HG03175 (cell line): Measurements from ENCODE around the gene RXYLT1.

Source experiments
- ATAC-seq: cut with Tn5 transposase; IDR thresholded peaks from one replicate; pipeline ENCODE4 v1.9.1; 2021; ENCODE audit warnings: mild to moderate bottlenecking, moderate library complexity; ENCODE audit not compliant: unreplicated experiment

The RXYLT1 gene

DNA sequence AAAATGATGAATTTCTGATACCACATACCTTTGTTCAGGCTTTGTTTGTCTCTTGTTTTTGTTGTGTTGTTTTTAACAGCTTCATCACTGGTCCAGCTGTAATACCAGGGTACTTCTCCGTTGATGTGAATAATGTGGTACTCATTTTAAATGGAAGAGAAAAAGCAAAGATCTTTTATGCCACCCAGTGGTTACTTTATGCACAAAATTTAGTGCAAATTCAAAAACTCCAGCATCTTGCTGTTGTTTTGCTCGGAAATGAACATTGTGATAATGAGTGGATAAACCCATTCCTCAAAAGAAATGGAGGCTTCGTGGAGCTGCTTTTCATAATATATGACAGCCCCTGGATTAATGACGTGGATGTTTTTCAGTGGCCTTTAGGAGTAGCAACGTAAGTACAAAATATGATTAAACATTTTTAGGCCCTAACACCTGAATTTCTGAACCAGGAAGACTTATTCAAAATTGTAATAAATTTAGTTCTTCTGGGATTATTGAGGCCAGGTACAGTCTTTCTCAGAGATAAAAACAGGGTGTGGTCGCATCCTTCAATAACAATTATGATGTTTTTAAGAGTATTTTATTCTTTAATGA, 22.4 kb downstream of the RXYLT1 start:
- no peak for ATAC-seq

DNA sequence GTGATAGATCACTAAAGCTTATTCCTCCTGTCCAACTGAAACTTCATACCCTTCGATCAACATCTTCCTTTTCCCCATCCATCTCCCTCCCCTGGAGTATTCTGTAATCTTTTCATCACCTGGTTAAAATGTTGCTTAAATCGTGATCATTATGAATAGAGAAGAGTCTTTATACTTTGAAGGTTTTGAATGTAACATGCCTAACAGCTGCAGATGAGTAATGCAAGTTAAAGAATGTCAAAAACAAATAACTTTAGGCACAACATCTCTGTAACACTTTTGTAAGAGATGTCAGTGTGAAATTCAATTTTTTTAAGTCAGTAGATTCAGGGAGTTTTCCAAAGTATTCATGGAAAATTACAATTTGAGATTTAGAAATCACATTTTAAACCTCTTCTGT, 25.0 kb downstream of the RXYLT1 start:
- ATAC-seq = no peak

DNA sequence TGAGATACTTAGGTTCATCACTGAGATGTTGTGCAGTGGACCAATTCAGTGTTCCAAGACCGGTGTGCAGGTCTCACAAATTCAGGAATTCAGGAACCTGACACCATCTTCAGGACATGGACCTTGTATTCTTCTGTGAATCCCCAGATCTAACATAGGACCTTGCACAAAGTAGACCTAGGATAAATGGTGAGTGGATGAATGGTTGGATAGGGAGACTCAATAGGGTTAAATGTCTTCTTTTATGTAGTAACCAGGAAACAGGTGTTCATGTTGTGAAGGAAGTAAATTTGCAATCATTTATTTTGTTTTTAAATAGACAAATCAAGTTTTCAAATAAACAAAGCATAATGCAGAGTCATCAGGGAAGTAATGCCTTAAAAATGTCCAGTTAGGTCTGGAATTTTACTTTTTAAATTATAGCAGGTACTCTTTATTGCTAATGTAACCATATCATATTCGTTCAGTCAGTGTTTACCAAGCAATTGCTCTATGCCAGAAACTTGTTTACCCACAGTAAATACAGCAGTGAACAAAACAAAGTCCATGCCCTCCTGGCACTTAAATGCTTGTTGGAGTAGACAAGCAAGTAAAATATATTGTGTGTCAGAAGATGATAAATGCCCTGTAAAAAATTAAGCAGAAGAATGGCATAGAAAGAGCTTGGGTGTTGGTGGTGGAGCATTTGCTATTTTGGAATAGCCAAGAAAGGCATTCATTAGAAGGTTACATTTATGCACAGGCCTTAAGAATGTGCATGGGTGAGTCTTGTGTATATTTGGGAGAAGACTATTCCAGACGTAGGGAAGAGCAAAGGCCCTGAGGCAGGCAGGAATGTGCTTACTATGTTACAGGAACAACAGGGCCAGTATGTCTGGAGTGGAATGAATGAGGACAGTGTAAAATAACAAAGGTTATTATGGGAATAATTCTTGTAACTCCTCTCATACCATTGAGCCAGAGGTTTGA, 26.3 kb downstream of the RXYLT1 start:
- no peak for ATAC-seq

DNA sequence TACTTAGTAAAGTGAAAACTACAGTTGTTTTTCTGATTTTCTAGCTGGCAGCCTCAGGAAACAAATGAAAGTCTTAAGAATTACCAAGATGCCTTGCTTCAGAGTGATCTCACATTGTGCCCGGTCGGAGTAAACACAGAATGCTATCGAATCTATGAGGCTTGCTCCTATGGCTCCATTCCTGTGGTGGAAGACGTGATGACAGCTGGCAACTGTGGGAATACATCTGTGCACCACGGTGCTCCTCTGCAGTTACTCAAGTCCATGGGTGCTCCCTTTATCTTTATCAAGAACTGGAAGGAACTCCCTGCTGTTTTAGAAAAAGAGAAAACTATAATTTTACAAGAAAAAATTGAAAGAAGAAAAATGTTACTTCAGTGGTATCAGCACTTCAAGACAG, 28.9 kb downstream of the RXYLT1 start:
- no peak for ATAC-seq

- ATAC-seq = no peak
Measured at GRCh38 chr12:63809566-63809965, 29.9 kb downstream of the RXYLT1 start.

GRCh38 chr12:63811334-63811733, 31.6 kb downstream of the RXYLT1 start:
- no peak for ATAC-seq

- ATAC-seq = no peak
Measured at GRCh38 chr12:63811755-63812154, 32.0 kb downstream of the RXYLT1 start.

DNA sequence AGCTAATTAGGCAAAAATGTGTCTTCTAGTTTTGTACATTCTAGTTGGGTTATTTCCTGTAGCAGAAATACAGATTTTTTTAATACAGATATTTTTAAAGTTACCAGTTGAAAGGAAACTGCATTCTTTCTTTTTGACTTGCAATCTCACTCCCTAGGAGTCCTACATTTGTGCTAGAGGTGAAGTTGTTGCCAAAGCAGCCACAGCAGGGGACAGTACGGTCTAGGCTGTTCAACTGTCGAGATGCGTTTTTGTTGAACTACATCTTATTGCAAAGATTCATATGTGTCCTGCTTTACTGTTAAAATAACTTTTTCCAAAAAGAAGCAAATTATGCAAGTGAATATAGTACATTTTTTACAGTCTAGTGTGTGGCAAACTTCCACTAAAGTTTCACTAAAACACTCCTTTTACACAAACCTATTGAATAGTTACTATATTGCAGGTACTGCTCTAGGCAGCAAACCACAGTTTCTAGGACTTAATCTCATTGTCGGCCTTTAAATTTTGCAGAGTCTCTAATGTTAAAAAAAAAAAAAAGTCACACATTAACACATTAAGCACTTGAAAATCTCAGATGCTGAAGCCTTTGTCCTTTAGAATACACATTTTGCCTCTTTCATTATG, 34.5 kb downstream of the RXYLT1 start:
- ATAC-seq = peak; percentile 37

DNA sequence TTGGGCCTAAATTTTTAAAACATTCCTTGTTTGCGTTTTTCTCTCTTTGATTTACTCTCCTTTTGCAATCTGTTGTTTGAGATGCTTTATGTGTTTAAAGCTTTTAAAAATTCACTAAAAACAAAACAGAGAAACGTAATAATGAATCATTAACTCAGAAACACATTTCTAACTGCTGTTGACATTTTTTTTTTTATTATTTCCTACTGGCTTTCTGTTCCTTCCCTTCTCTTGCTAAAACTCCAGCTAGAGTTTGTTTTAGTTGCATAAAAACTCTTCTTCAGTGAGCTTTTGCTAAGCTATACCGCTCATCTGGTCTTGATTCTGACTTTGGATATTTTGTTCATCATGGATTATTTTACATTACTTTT, 35.8 kb downstream of the RXYLT1 start:
- ATAC-seq = no peak

DNA sequence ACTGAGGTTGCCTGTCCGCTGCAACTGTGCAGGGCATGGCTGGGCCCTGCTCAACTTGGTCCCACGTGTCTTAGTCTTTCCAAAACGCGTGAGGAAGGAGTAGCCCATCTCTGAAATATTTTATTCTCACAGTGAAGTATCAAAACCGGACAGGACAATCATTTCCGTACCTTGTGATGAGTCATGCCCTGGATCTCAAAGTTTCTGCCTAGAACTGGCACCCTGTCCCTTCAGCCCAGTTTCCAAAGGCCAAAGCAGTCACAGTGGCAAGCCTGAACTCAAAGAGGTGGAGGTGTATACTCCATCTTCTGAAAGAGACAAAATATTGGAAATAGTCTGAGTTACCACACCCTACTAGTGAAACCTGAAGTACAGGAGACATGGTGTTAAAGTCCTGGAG, 36.3 kb downstream of the RXYLT1 start:
- no peak for ATAC-seq

- no peak for ATAC-seq
Measured at GRCh38 chr12:63820427-63820826, 40.7 kb downstream of the RXYLT1 start.

- peak; percentile 54 for ATAC-seq
Measured at GRCh38 chr12:63821781-63822251, 42.1 kb downstream of the RXYLT1 start.

GRCh38 chr12:63822352-63822751, 42.6 kb downstream of the RXYLT1 start:
- no peak for ATAC-seq

- no peak for ATAC-seq
Measured at GRCh38 chr12:63823040-63823439, 43.3 kb downstream of the RXYLT1 start.

- ATAC-seq = peak; percentile 82
Measured at GRCh38 chr12:63826006-63826585, 46.4 kb downstream of the RXYLT1 start.

GRCh38 chr12:63828867-63829266, 49.2 kb downstream of the RXYLT1 start:
- ATAC-seq = no peak

DNA sequence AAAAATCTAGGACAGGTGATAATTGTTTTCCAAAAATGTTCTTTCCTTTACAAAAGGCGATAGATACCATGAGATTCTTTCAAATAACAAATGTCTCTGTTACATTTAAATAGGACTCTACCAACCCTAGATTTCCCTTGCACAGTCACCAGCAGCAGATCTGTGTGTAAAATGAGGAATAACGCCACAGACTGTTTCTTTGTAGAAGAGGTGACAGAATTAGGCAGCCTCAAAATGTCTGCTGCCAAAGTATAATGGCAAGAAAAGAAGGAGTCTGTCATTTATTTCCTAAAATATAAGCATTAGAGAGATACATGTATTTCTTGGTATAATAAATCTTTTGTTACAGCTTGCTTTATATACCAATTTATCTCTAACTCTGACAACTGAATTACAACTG, 56.3 kb downstream of the RXYLT1 start:
- ATAC-seq = no peak

DNA sequence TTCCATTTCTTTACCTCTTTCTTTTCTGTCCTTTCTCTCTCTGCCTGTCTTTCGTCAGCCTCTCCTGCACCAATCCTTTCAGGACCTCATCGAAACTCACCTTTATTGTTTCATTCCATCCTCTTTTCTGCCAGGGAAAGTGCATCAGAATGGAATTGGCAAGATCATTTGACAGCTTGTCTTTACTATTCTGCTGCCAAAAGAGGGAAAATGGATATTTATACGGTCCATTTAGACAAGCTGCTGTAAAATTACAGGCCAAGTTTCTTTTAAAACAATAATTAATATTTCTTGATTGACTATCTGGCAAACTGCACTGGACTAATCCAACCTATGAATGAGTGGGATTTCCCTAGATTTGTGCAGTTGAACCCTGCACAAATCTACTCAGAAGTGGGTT, 57.2 kb downstream of the RXYLT1 start:
- ATAC-seq = no peak

GRCh38 chr12:63838411-63838810, 58.7 kb downstream of the RXYLT1 start:
- ATAC-seq = no peak

DNA sequence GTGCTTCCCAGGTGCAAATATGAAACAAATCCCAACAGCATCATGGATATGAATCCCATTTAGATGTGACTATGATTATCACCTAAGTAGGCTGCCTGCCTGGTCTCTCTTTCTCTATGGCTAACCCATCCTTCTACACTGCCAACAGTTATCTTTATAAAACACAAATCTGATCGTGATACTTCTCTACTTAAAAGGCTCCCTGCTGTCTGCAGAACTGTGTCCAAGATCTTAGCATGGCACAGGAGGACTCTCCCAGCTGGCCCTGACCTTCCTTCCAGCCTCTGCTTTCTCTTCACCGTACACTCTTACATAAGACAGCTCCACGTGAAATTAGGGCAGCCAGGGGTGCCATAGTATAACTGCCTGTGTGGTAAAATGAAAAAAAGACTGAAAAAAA, 61.3 kb downstream of the RXYLT1 start:
- no peak for ATAC-seq

- no peak for ATAC-seq
Measured at GRCh38 chr12:63841571-63841970, 61.9 kb downstream of the RXYLT1 start.
